GM23338 (cell line): ENCODE data around the gene SIGLEC7.

Experiments
- CREB1 ChIP-seq: fragments of 250-450 bp; sonication (Bioruptor Pico); IDR thresholded peaks from 2 replicates; pipeline ENCODE4 v1.5.0; 2020; ENCODE audit warnings: low read depth, mild to moderate bottlenecking, moderate library complexity
- EZH2 ChIP-seq: fragments of 200-600 bp; sonication (generic); IDR thresholded peaks from one replicate; pipeline ENCODE4 v1.8.0; 2017; ENCODE audit warnings: antibody characterized with exemption, mild to moderate bottlenecking, low read depth; ENCODE audit not compliant: unreplicated experiment
- EZH2phosphoT487 ChIP-seq: fragments of 200-600 bp; sonication (generic); IDR thresholded peaks from one replicate; pipeline ENCODE4 v1.8.1; 2018; ENCODE audit warnings: antibody characterized with exemption; ENCODE audit not compliant: unreplicated experiment
- JUNB ChIP-seq: IDR thresholded peaks from one replicate; pipeline ENCODE4 v1.6.1; 2016; ENCODE audit warnings: antibody characterized with exemption; ENCODE audit not compliant: unreplicated experiment
- POLR2AphosphoS5 ChIP-seq: IDR thresholded peaks from 2 replicates; pipeline ENCODE4 v1.6.1; 2016; ENCODE audit warnings: antibody characterized with exemption, low read depth
- STAT1 ChIP-seq: IDR thresholded peaks from one replicate; pipeline ENCODE4 v1.6.1; 2016; ENCODE audit warnings: antibody characterized with exemption; ENCODE audit not compliant: unreplicated experiment
- TF ChIP-seq, protein P1 (sequence below), 2 experiments: fragments of 200-600 bp in 1 of 2; sonication (generic) in 1 of 2; conservative IDR thresholded peaks; 2 replicates each; pipeline versions ENCODE4 v1.5.1 to v1.6.1; 2016 to 2017; ENCODE audit warnings: antibody characterized with exemption in 2 of 2, low read depth in 2 of 2, mild to moderate bottlenecking in 2 of 2, moderate library complexity in 1 of 2
- TF ChIP-seq, protein P2 (sequence below): IDR thresholded peaks from one replicate; pipeline ENCODE4 v1.6.1; 2018; ENCODE audit warnings: antibody characterized with exemption; ENCODE audit not compliant: unreplicated experiment

DNA sequence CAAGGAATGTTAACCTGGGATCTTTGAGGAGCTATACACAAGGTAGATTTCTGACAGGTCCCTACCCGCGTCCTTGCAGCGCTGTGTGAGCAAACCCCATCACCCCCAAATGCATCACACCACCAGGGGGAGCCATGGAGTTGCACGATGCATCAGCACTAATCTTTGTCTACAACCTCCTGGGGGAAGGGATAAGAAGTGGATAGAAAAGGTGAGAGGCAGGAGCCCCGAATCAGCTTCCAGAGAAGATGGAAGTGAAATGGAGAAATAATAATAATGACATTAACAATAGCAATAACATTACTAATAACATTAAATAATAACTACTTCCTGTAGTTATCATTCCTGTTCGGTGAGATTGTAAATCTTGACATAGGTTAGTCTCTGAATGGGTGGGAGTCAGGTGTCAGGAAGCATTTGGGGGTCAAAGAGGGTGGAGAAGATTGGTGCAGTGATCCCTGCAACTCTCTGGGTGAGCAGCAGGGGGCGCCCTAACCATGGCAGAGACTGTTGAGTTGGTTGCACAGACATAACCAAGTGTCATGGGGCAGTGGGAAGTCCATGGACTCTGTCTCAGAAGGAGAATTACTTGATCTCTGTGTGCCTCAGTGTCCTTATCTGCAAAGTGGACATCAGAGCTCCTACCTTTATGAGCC is 16.5 kb downstream of the SIGLEC7 start:
- TF ChIP-seq POLR2AphosphoS5: no peak
- TF ChIP-seq, protein P1, sequence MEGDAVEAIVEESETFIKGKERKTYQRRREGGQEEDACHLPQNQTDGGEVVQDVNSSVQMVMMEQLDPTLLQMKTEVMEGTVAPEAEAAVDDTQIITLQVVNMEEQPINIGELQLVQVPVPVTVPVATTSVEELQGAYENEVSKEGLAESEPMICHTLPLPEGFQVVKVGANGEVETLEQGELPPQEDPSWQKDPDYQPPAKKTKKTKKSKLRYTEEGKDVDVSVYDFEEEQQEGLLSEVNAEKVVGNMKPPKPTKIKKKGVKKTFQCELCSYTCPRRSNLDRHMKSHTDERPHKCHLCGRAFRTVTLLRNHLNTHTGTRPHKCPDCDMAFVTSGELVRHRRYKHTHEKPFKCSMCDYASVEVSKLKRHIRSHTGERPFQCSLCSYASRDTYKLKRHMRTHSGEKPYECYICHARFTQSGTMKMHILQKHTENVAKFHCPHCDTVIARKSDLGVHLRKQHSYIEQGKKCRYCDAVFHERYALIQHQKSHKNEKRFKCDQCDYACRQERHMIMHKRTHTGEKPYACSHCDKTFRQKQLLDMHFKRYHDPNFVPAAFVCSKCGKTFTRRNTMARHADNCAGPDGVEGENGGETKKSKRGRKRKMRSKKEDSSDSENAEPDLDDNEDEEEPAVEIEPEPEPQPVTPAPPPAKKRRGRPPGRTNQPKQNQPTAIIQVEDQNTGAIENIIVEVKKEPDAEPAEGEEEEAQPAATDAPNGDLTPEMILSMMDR (conservative IDR thresholded peaks at IDR 0.05; ENCODE audit: low read depth in 2 of 2): peak; percentile 96 to 97
- TF ChIP-seq, protein P2, sequence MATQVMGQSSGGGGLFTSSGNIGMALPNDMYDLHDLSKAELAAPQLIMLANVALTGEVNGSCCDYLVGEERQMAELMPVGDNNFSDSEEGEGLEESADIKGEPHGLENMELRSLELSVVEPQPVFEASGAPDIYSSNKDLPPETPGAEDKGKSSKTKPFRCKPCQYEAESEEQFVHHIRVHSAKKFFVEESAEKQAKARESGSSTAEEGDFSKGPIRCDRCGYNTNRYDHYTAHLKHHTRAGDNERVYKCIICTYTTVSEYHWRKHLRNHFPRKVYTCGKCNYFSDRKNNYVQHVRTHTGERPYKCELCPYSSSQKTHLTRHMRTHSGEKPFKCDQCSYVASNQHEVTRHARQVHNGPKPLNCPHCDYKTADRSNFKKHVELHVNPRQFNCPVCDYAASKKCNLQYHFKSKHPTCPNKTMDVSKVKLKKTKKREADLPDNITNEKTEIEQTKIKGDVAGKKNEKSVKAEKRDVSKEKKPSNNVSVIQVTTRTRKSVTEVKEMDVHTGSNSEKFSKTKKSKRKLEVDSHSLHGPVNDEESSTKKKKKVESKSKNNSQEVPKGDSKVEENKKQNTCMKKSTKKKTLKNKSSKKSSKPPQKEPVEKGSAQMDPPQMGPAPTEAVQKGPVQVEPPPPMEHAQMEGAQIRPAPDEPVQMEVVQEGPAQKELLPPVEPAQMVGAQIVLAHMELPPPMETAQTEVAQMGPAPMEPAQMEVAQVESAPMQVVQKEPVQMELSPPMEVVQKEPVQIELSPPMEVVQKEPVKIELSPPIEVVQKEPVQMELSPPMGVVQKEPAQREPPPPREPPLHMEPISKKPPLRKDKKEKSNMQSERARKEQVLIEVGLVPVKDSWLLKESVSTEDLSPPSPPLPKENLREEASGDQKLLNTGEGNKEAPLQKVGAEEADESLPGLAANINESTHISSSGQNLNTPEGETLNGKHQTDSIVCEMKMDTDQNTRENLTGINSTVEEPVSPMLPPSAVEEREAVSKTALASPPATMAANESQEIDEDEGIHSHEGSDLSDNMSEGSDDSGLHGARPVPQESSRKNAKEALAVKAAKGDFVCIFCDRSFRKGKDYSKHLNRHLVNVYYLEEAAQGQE: no peak
- TF ChIP-seq EZH2: no peak
- no peak; the same call in 1 of the 2 replicates for TF ChIP-seq CREB1
- no peak for TF ChIP-seq EZH2phosphoT487
- no peak for TF ChIP-seq STAT1
- no peak for TF ChIP-seq JUNB
